Muscle layer of colon (tissue), 2 donors: ENCODE measurements around the gene STARD3NL.
"Not testable (repeated sequence)": the region's sequence is repeated elsewhere in the genome, so short reads cannot be mapped to it uniquely, and the experiment has no call there.

Source experiments
- H3K27ac ChIP-seq: one replicate; pipeline ENCODE4 v1.7.0; 2013; ENCODE audit warnings: low read depth, mild to moderate bottlenecking, low read length, moderate library complexity
- H3K27me3 ChIP-seq, 2 donors: one replicate each; pipeline ENCODE4 v1.7.0; 2013; ENCODE audit warnings: low read length in 2 of 2, mild to moderate bottlenecking in 2 of 2; ENCODE audit not compliant: insufficient read depth in 2 of 2, control insufficient read depth in 1 of 2
- H3K36me3 ChIP-seq: one replicate; pipeline ENCODE4 v1.7.0; 2013; ENCODE audit warnings: mild to moderate bottlenecking, low read length; ENCODE audit not compliant: insufficient read depth
- H3K4me1 ChIP-seq: one replicate; pipeline ENCODE4 v1.7.0; 2013; ENCODE audit warnings: mild to moderate bottlenecking, low read length; ENCODE audit not compliant: insufficient read depth
- H3K4me3 ChIP-seq, 2 donors: one replicate each; pipeline ENCODE4 v1.7.0; 2013; ENCODE audit warnings: low read length in 2 of 2, low read depth in 1 of 2, mild to moderate bottlenecking in 1 of 2, moderate library complexity in 1 of 2
- H3K9ac ChIP-seq: one replicate; pipeline ENCODE4 v1.7.0; 2013; ENCODE audit warnings: low read length
- H3K9me3 ChIP-seq: one replicate; pipeline ENCODE4 v1.7.0; 2013; ENCODE audit warnings: mild to moderate bottlenecking, low read length
- donor health status: abdominal sarcoma.
- donor health status: Adenocarcinoma of cecum.

The STARD3NL gene

GRCh38 chr7:38249849-38250248 is 71.8 kb downstream of the STARD3NL start:
- H3K27ac ChIP-seq, H3K9ac ChIP-seq, H3K9me3 ChIP-seq, H3K4me1 ChIP-seq, H3K36me3 ChIP-seq, H3K27me3 ChIP-seq, H3K4me3 ChIP-seq: not testable (repeated sequence)

GRCh38 chr7:38257350-38257677 is 79.3 kb downstream of the STARD3NL start:
- no peak overlapping the region for H3K9ac ChIP-seq
- no peak overlapping the region for H3K27ac ChIP-seq
- no peaks in the 10 kb centered on the region for H3K9me3 ChIP-seq
- no peak overlapping the region for H3K4me3 ChIP-seq
- no peaks in the 10 kb centered on the region for H3K27me3 ChIP-seq
- no peaks in the 10 kb centered on the region for H3K4me1 ChIP-seq
- no peaks in the 10 kb centered on the region for H3K36me3 ChIP-seq

GRCh38 chr7:38259157-38259556 is 81.1 kb downstream of the STARD3NL start:
- not testable (repeated sequence) for H3K27me3 ChIP-seq

GRCh38 chr7:38261601-38262000 is 83.6 kb downstream of the STARD3NL start:
- H3K9me3 ChIP-seq, H3K9ac ChIP-seq, H3K27ac ChIP-seq, H3K27me3 ChIP-seq, H3K4me3 ChIP-seq, H3K36me3 ChIP-seq, H3K4me1 ChIP-seq: not testable (repeated sequence)

More at GRCh38 chr7:38259157-38259556, 81.1 kb downstream of the STARD3NL start:
- H3K9me3 ChIP-seq, H3K4me1 ChIP-seq, H3K36me3 ChIP-seq, H3K4me3 ChIP-seq, H3K9ac ChIP-seq, H3K27ac ChIP-seq: not testable (repeated sequence)

- not testable (repeated sequence) for H3K4me1 ChIP-seq, H3K4me3 ChIP-seq, H3K9me3 ChIP-seq, H3K27me3 ChIP-seq, H3K36me3 ChIP-seq, H3K9ac ChIP-seq, H3K27ac ChIP-seq
Observed at GRCh38 chr7:38262026-38262425, 84.0 kb downstream of the STARD3NL start.

GRCh38 chr7:38262545-38262944 is 84.5 kb downstream of the STARD3NL start:
- no peak overlapping the region for H3K4me3 ChIP-seq
- H3K36me3 ChIP-seq, result no peaks in the 10 kb centered on the region
- H3K9ac ChIP-seq, result no peak overlapping the region
- H3K27me3 ChIP-seq, result no peaks in the 10 kb centered on the region
- no peaks in the 10 kb centered on the region for H3K9me3 ChIP-seq
- H3K27ac ChIP-seq, result no peak overlapping the region
- H3K4me1 ChIP-seq, result no peaks in the 10 kb centered on the region

- H3K9me3 ChIP-seq, H3K27ac ChIP-seq: not testable (repeated sequence)
Observed at GRCh38 chr7:38263274-38263673, 85.2 kb downstream of the STARD3NL start.

GRCh38 chr7:38264602-38265001 is 86.6 kb downstream of the STARD3NL start:
- not testable (repeated sequence) for H3K27ac ChIP-seq, H3K9me3 ChIP-seq

More at GRCh38 chr7:38263274-38263673, 85.2 kb downstream of the STARD3NL start:
- not testable (repeated sequence) for H3K9ac ChIP-seq, H3K4me1 ChIP-seq, H3K27me3 ChIP-seq, H3K4me3 ChIP-seq, H3K36me3 ChIP-seq

GRCh38 chr7:38265958-38266357 is 87.9 kb downstream of the STARD3NL start:
- not testable (repeated sequence) for H3K9ac ChIP-seq, H3K27me3 ChIP-seq, H3K9me3 ChIP-seq, H3K4me1 ChIP-seq, H3K4me3 ChIP-seq, H3K36me3 ChIP-seq, H3K27ac ChIP-seq

More at GRCh38 chr7:38264602-38265001, 86.6 kb downstream of the STARD3NL start:
- not testable (repeated sequence) for H3K9ac ChIP-seq, H3K36me3 ChIP-seq, H3K4me3 ChIP-seq, H3K27me3 ChIP-seq, H3K4me1 ChIP-seq

GRCh38 chr7:38269704-38270346 is 91.8 kb downstream of the STARD3NL start:
- H3K27ac ChIP-seq, result not testable (repeated sequence)

GRCh38 chr7:38270405-38270804 is 92.4 kb downstream of the STARD3NL start:
- not testable (repeated sequence) for H3K27me3 ChIP-seq, H3K4me1 ChIP-seq, H3K27ac ChIP-seq, H3K36me3 ChIP-seq, H3K4me3 ChIP-seq, H3K9ac ChIP-seq, H3K9me3 ChIP-seq

More at GRCh38 chr7:38269704-38270346, 91.8 kb downstream of the STARD3NL start:
- not testable (repeated sequence) for H3K4me3 ChIP-seq, H3K27me3 ChIP-seq, H3K4me1 ChIP-seq, H3K9ac ChIP-seq, H3K36me3 ChIP-seq, H3K9me3 ChIP-seq

- H3K4me1 ChIP-seq, result no peaks in the 10 kb centered on the region
- H3K27ac ChIP-seq, result no peak within 1 kb of the TSS
- no peaks in the 10 kb centered on the region for H3K27me3 ChIP-seq
- H3K9ac ChIP-seq, result no peak within 1 kb of the TSS
- H3K36me3 ChIP-seq, result no peaks in the 10 kb centered on the region
- H3K9me3 ChIP-seq, result no peaks in the 10 kb centered on the region
- no peak within 1 kb of the TSS for H3K4me3 ChIP-seq
Observed at GRCh38 chr7:38273286-38273995, 95.4 kb downstream of the STARD3NL start, which contains the start of gene TARP. Gene TARP (minus strand): TSS chr7:38273636.
